ENCODE measurements around the gene ARSH. TPM values are rescaled to one million over a fixed set of nuclear protein-coding genes. Genes with fewer than 3 reads are reported as not detected.
"Not testable (repeated sequence)": the region's sequence is repeated elsewhere in the genome, so short reads cannot be mapped to it uniquely, and the experiment has no call there.

ARSH gene
- total RNA-seq, 1 experiment from 2014 or later, result not detected

DNA sequence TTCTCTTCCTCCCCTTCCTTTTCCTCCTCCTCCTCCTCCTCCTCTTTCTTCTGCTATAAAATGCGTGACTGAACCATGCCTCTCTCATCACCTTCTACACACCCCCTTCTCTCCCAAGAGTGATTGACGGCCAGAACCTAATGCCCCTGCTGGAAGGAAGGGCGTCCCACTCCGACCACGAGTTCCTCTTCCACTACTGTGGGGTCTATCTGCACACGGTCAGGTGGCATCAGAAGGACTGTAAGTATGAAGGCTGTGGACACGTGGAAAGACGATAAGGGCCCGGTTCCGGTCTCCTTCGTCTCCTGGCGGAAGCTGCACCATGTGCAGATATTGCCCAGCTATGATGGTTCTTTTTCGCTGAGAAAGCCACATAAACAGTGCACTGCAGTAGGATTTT, 22.8 kb downstream of the ARSH start:
- DNase-seq (ENCODE audit: low read depth), result no peak

DNA sequence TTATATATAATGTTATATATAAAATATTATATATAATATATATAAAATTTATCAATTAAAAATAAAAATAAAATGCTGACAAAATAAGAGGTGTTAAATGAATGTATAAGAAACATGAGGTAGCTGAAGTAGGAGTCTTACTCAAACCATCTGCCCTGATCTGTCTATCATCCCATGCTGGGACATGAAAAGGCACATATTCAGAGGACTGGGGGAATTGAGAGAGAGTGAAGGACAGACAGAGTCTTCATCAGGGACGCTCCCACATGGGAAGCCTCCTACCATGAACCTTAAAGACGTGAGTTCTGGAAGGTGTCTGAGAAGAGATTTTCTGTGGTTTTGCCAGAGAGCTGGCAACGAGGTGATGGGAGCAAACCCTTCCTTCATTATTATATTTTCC, 30.9 kb downstream of the ARSH start:
- no peak for DNase-seq (ENCODE audit: low read depth)

DNA sequence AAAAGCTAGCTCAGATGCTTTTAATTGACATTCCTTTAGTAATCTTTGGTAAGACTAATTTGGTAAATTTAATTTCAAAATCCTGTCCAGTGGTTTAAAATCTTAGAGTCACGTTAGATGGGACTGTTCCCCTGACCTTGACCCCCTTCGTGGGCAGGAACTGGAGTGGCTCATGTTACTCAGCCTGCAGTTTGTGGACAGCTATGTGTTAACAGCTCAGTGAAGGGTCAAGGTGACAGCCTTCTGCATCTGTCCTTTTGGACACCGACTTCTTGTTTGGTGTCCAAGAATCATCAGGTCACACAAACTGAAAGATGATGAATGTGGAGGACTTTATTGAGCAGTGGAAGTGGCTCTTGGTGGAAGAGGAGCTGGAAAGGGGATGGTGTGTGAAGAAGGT, 37.9 kb downstream of the ARSH start:
- no peak for DNase-seq (ENCODE audit: low read depth)

DNA sequence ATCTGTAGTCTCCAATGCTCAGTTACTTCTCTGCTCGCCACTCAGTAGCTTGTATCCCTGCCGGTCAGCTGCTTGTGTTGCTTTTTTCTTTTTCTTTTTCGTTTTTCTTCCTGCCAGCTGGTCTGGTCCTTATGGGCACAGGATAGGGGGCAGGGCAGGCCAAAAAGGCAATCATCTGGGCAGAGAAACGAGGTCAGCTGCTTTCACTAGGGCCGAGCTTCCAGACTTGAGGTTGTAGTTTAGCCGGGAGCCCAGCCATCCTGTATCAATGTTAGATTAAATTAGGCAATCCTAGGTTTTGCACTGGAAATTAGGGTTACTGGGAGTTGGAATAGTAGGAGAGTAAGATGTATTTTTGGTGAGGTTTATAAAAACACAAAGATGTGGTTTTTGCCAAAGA, 38.3 kb downstream of the ARSH start:
- no peak for DNase-seq (ENCODE audit: low read depth)

DNA sequence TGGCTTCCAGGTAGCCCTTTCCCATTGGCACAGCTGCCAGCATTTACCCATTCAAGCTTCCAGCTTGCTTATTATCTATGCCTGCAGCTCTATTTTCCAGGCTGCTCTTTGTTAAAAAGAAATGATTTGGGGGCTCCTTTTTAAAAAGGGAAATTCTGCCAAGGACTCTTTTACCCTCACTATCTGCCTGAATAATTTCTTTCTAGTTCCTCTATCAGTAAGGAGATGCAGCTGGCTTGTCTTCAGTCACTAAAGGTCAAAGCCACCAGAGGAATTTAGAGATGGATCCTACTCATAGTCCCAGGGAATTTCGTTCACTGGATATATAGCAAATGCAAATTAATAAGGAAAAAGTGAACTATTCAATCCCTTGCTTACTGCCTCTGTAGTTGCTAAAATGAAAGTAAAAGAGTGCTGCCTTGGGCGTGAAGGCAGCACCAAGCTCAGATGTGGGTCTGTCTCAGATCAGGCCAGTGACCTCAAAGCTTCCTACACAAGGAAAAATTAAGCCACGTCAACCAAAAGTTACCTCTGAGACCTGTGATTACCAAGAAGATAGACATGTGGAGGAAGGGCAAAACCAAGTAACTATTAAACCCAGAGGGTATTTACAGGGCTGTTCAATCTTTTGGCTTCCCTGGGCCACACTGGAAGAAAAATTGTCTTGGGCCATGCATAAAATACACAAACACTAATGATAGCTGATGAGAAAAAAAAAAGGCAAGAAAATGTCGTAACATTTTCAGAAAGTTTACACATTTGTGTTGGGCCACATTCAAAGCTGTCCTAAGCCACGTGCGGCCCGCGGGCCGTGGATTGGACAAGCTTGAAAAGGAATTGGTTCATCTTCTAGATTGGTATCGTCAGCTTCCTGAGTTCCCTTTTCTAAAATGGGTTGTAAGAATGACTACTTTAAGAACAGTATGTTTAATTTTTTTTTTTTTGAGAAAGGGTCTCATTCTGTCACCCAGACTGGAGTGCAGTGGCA, 40.2 kb downstream of the ARSH start:
- DNase-seq (ENCODE audit: low read depth), result no peak

DNA sequence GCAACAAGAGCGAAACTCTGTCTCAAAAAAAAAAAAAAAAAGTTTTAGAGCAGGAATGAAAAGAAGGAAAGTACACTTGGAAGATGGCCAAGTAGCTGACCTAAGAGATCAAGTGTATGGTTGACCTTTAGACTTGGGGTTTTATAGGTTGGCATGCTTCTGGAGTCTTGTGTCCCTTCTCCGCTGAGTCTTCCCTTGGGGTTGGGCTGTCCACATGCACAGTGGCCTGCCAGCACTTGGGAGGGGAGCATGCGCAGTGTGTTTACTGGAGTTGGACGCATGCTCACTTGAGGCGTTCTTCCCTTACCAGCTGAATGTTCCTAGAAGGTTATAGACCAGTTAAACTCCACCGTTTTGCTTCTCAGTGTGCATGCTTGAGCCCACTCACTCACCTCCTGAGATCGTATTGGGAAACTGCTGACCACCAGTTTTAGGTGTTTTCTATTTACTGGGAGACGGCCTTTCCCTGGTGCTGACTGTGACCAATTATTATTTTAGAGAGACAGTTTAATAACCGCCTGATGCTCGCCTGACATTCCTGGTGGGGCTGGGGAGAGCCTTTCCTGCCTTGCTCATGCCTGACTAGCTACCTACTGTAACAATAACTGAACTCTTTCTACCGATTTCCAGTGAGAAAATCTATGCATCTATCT, 44.3 kb downstream of the ARSH start:
- DNase-seq (ENCODE audit: low read depth), result not testable (repeated sequence)

DNA sequence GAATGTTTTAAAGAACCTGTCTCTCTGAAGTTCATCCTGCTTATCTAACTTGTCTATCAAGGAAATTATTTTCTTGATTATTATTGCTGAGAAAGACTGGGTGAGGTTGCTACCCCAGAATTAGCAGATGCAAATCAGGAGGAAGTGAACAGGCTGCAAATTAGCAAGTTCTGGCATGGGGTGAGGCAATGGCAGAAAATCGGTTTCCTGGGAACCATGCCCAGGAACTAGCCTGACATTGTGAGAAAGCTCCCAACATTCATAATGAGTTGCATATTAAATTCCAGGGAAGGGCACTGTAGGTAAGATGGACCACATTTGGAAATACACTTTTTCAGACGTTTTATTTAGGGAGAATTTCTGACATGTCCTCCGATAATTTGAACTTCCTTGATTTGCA, 46.5 kb downstream of the ARSH start:
- DNase-seq (ENCODE audit: low read depth), result no peak

DNA sequence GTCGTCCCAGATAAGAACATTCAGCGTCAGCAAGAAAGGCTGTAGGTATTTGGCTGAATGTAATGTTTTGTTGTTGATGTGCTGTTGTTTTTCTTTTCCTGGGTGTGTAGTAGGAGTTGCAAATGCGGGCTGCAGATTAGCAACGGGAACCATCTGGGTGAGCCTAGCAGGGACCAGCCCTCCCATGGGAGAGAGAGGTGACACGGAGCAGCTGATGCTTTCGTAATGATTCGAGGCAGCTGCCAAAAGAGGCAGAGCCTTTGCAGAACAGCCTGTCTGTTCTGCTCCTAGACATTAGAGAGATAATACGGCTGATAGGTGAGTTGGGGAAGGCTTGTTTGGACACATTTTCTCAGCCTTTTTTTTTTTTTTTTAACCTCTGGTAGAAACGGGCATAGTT, 60.2 kb downstream of the ARSH start:
- peak; percentile 4 for DNase-seq (ENCODE audit: low read depth)

DNA sequence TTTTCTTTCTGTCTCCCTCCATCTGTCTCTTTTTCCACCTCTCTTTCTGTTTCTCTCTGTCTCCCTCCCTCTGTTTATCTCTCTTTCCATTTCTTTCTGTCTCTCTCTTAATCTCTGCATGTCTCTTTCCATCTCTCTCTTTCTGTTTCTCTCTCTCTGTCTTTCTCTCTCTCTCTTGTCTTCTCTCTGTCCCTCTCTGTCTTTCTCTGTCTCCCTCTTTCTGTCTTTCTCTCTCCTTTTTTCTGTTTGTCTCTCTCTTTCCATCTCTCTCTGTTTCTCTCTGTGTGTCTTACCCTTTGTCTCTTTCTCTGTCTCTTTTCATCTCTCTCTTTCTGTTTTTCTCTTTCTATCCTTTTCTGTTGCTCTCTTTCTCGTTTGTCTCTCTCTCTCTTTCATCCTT, 69.6 kb downstream of the ARSH start:
- no peak for DNase-seq (ENCODE audit: low read depth)

DNA sequence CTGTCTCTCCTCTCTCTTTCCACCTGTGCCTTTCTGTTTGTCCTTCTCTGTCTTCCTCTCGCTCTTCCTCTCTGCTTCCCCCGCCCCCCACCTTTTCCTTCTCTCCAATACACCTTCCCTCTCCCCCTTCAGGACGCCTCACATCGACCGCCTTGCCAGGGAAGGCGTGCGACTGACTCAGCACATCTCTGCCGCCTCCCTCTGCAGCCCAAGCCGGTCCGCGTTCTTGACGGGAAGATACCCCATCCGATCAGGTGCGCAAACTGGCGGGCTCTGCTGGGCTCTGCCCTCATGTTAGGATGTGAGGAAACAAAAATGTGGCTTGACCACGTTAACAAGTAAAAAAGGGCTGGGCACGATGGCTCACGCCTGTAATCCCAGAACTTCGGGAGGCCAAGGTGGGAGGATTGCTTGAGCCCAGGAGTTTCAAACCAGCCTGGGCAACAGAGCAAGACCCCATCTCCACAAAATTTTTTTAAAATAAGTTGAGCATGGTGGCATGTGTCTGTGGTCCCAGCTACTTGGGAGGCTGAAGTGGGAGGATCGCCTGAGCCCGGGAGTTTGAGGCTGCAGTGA, 70.2 kb downstream of the ARSH start:
- DNase-seq (ENCODE audit: low read depth), result no peak

Other genes with a start within 250 kb of the ARSH start
- gene GYG2, start 177.6 kb upstream of the ARSH start, total RNA-seq (2014; rRNA removed), result 2.4 and 3.1 TPM in 2 replicates
- 13.9 and 16.0 TPM in 2 replicates for gene ARSD, start 77.2 kb upstream of the ARSH start, total RNA-seq (2014; rRNA removed)
- not detected in 2 replicates for gene ARSF, start 34.9 kb downstream of the ARSH start, total RNA-seq (2014; rRNA removed)